H9 (cell line): ENCODE measurements around the gene CMSS1. TPM values are rescaled to one million over a fixed set of nuclear protein-coding genes. Genes with fewer than 3 reads are reported as not detected.

ENCODE experiments used
- DNase-seq: peaks from one replicate; pipeline ENCODE4 v3.0.0-alpha.2; 2017
- H2AFZ ChIP-seq: one replicate; pipeline ENCODE4 v1.6.1; 2013; ENCODE audit warnings: mild to moderate bottlenecking, low read length, control low read depth, moderate library complexity
- H2AK5ac ChIP-seq: 2 replicates; pipeline ENCODE4 v1.6.1; 2013; ENCODE audit warnings: low read length, control low read depth, mixed read lengths; ENCODE audit not compliant: insufficient read length
- H2BK120ac ChIP-seq: one replicate; pipeline ENCODE4 v1.6.1; 2013; ENCODE audit warnings: low read depth, mild to moderate bottlenecking, low read length, control low read depth, inconsistent platforms; ENCODE audit not compliant: poor library complexity, severe bottlenecking
- H2BK12ac ChIP-seq: 2 replicates; pipeline ENCODE4 v1.6.1; 2013; ENCODE audit warnings: low read length, control low read depth, mixed read lengths, low read depth; ENCODE audit not compliant: insufficient read length
- H2BK15ac ChIP-seq: 2 replicates; pipeline ENCODE4 v1.6.1; 2013; ENCODE audit warnings: low read depth, low read length, control low read depth
- H2BK20ac ChIP-seq: one replicate; pipeline ENCODE4 v1.6.1; 2013; ENCODE audit warnings: low read depth, mild to moderate bottlenecking, low read length, control low read depth, inconsistent platforms; ENCODE audit not compliant: poor library complexity, severe bottlenecking
- H2BK5ac ChIP-seq: 2 replicates; pipeline ENCODE4 v1.6.1; 2013; ENCODE audit warnings: low read length, control low read depth, mixed read lengths; ENCODE audit not compliant: insufficient read length
- H3K14ac ChIP-seq: 2 replicates; pipeline ENCODE4 v1.6.1; 2013; ENCODE audit warnings: low read length, control low read depth; ENCODE audit not compliant: insufficient read depth
- H3K18ac ChIP-seq: 2 replicates; pipeline ENCODE4 v1.6.1; 2013; ENCODE audit warnings: low read depth, mild to moderate bottlenecking, mixed read lengths, low read length, control low read depth; ENCODE audit not compliant: insufficient read length
- H3K23ac ChIP-seq: 2 replicates; pipeline ENCODE4 v1.6.1; 2013; ENCODE audit warnings: low read length, control low read depth, mixed read lengths, low read depth; ENCODE audit not compliant: insufficient read length
- H3K23me2 ChIP-seq: 2 replicates; pipeline ENCODE4 v1.6.1; 2013; ENCODE audit warnings: low read depth, mild to moderate bottlenecking, mixed read lengths, low read length, control low read depth; ENCODE audit not compliant: insufficient read length, poor library complexity, severe bottlenecking
- H3K27ac ChIP-seq: 2 replicates; pipeline ENCODE4 v1.5.1; 2013; ENCODE audit warnings: low read length, control low read depth, mixed read lengths, low read depth; ENCODE audit not compliant: insufficient read length
- H3K27me3 ChIP-seq: 2 replicates; pipeline ENCODE4 v1.6.1; 2013; ENCODE audit warnings: low read length, control low read depth, inconsistent platforms; ENCODE audit not compliant: insufficient read depth
- H3K4ac ChIP-seq: 2 replicates; pipeline ENCODE4 v1.6.1; 2013; ENCODE audit warnings: low read depth, mild to moderate bottlenecking, control low read depth, inconsistent platforms, low read length, moderate library complexity
- H3K4me1 ChIP-seq: 2 replicates; pipeline ENCODE4 v1.6.1; 2013; ENCODE audit warnings: low read length, control low read depth, inconsistent platforms; ENCODE audit not compliant: insufficient read depth
- H3K4me2 ChIP-seq: 2 replicates; pipeline ENCODE4 v1.6.1; 2013; ENCODE audit warnings: low read length, control low read depth, mixed read lengths; ENCODE audit not compliant: insufficient read length, insufficient read depth
- H3K56ac ChIP-seq: 2 replicates; pipeline ENCODE4 v1.6.1; 2013; ENCODE audit warnings: low read depth, mild to moderate bottlenecking, mixed read lengths, low read length, control low read depth; ENCODE audit not compliant: insufficient read length
- H3K79me1 ChIP-seq: 2 replicates; pipeline ENCODE4 v1.6.1; 2013; ENCODE audit warnings: low read depth, mild to moderate bottlenecking, moderate library complexity, low read length, control low read depth, inconsistent platforms; ENCODE audit not compliant: insufficient read depth, poor library complexity, severe bottlenecking
- H3K79me2 ChIP-seq: 2 replicates; pipeline ENCODE4 v1.6.1; 2013; ENCODE audit warnings: low read length, control low read depth, inconsistent platforms; ENCODE audit not compliant: insufficient read depth
- H3K9ac ChIP-seq: 2 replicates; pipeline ENCODE4 v1.6.1; 2013; ENCODE audit warnings: low read length, control low read depth, mixed read lengths; ENCODE audit not compliant: insufficient read length; ENCODE audit errors: extremely low read depth
- H3K9me3 ChIP-seq: one replicate; pipeline ENCODE4 v1.6.1; 2013; ENCODE audit warnings: low read depth, low read length, inconsistent platforms; ENCODE audit not compliant: control insufficient read depth
- H3T11ph ChIP-seq: one replicate; pipeline ENCODE4 v1.6.1; 2013; ENCODE audit warnings: mild to moderate bottlenecking, low read length, control low read depth, inconsistent platforms
- H4K20me1 ChIP-seq: one replicate; pipeline ENCODE4 v1.6.1; 2013; ENCODE audit not compliant: control insufficient read depth, insufficient read length, insufficient read depth
- H4K5ac ChIP-seq: 2 replicates; pipeline ENCODE4 v1.6.1; 2013; ENCODE audit warnings: low read depth, mild to moderate bottlenecking, mixed read lengths, low read length, control low read depth; ENCODE audit not compliant: insufficient read length
- H4K8ac ChIP-seq: replicated peaks from 2 replicates; pipeline ENCODE4 v1.6.1; 2013; ENCODE audit warnings: low read length, control low read depth, mixed read lengths, low read depth; ENCODE audit not compliant: insufficient read length
- H4K91ac ChIP-seq: 2 replicates; pipeline ENCODE4 v1.6.1; 2013; ENCODE audit warnings: low read depth, mild to moderate bottlenecking, moderate library complexity, mixed read lengths, low read length, control low read depth; ENCODE audit not compliant: insufficient read length
- H3K27ac Mint-ChIP-seq, 3 experiments: 2 replicates in 2 of 3; 3 replicates in 1 of 3; pipeline ENCODE4 v1.8.0; 2020 to 2021; ENCODE audit warnings: mixed read lengths in 3 of 3, mild to moderate bottlenecking in 1 of 3, moderate library complexity in 1 of 3
- H3K27me3 Mint-ChIP-seq: 2 replicates; pipeline ENCODE4 v1.8.0; 2021; ENCODE audit warnings: low read depth, mild to moderate bottlenecking, moderate library complexity, mixed read lengths
- H3K36me3 Mint-ChIP-seq, 3 experiments: 2 replicates in 2 of 3; 3 replicates in 1 of 3; pipeline ENCODE4 v1.8.0; 2020 to 2021; ENCODE audit warnings: low read depth in 3 of 3, mixed read lengths in 3 of 3; ENCODE audit not compliant: insufficient read depth in 1 of 3
- H3K4me1 Mint-ChIP-seq, 2 experiments: 2 replicates each; pipeline ENCODE4 v1.8.0; 2020; ENCODE audit warnings: mixed read lengths in 2 of 2
- H3K4me3 Mint-ChIP-seq, 2 experiments: 2 replicates in 1 of 2; 3 replicates in 1 of 2; pipeline ENCODE4 v1.8.0; 2020 to 2021; ENCODE audit warnings: mild to moderate bottlenecking in 2 of 2, mixed read lengths in 2 of 2, moderate library complexity in 1 of 2
- H3K9me3 Mint-ChIP-seq, 2 experiments: 2 replicates in 1 of 2; 3 replicates in 1 of 2; pipeline ENCODE4 v1.8.0; 2020; ENCODE audit warnings: mild to moderate bottlenecking in 2 of 2, mixed read lengths in 2 of 2, moderate library complexity in 1 of 2
- WGBS: extraction: QIAGEN DNeasy Blood & Tissue Kit; methylation state at CpG from one replicate; pipeline ENCODE4 v1.1.7; 2013; ENCODE audit warnings: missing lambda C conversion rate, low lambda C conversion rate, mixed read lengths; ENCODE audit not compliant: insufficient read length; ENCODE audit errors: extremely low coverage; 5-methylcytosine and 5-hydroxymethylcytosine counted together
- total RNA-seq: library from RNA; stranded (reverse); gene quantifications from 2 replicates; pipeline ENCODE4 v1.2.1, GENCODE V29; 2021
- TF ChIP-seq, protein P1 (sequence below): fragments of 200-600 bp; sonication (generic); conservative IDR thresholded peaks from 3 replicates; pipeline ENCODE4 v1.8.0; 2021; ENCODE audit warnings: antibody characterized with exemption, mild to moderate bottlenecking

CMSS1 gene
- total RNA-seq, 1 experiment from 2014 or later: 61.8 TPM

DNA sequence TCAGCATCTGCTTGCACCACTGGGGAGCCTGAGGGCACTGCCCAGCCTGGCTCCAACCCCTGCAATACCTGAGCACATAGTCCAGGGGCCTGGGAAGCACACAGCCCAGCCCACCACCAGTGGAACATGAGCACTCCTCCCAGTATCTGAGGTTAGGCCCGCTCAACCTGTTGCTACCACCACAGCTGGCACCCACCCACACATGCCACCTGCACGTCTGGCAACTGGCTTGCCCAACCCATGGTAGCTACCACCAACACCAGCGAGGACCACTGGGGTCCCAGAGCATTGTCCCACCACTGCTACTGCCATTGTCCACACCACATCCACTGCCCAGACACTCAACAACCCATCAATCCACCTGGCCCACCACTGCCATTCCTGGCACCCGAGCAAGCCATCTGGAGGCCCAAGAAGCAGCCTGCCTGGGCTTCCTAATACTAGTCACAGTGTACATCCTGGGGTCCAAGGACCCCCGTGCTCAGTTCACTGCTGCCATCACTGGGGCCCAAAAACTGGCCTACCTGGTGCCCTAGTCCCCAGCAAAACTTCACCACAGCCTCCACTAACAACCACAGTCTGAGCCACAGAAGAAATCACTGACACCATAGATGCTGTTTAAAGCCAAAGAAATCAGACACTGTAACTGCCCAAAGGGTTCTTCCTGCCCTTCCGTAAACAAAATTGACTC, 381.1 kb downstream of the CMSS1 start:
- H3K23me2 ChIP-seq: no peaks in the 10 kb centered on the region
- no peak for DNase-seq
- no peak overlapping the region for H4K5ac ChIP-seq
- H3K18ac ChIP-seq: no peak overlapping the region
- no peaks in the 10 kb centered on the region for H3K79me2 ChIP-seq
- H3K4ac ChIP-seq: no peak overlapping the region
- no peak overlapping the region for H3K9ac ChIP-seq
- Mint-ChIP-seq H3K4me3 (no peak overlapping the region), H3K27me3 (no peaks in the 10 kb centered on the region), H3K36me3 (peaks cover 0 to 5% (median 2%) of the 10 kb centered on the region in 3 experiments; a peak in 3 of 7 replicates), H3K4me1 (peaks cover 0 to 6% of the 10 kb centered on the region in 2 experiments; a peak in 2 of 4 replicates), H3K9me3 (peaks cover 6 to 9% of the 10 kb centered on the region in 2 experiments; a peak in 3 of 5 replicates), H3K27ac (peak overlapping the region in 2 of 3 experiments; percentile 43 to 54; a peak in 2 of 7 replicates)
- H2BK15ac ChIP-seq: no peak overlapping the region
- WGBS: no CpG with 5 or more reads among the region's 6 CpGs
- H3K27me3 ChIP-seq: no peaks in the 10 kb centered on the region
- peak overlapping the region; percentile 39; the same call in 1 of the 2 replicates for H3K14ac ChIP-seq
- no peak overlapping the region for H2AK5ac ChIP-seq
- no peak overlapping the region for H4K8ac ChIP-seq
- H3K79me1 ChIP-seq: no peaks in the 10 kb centered on the region
- H3K4me2 ChIP-seq: no peak overlapping the region
- TF ChIP-seq, protein P1, sequence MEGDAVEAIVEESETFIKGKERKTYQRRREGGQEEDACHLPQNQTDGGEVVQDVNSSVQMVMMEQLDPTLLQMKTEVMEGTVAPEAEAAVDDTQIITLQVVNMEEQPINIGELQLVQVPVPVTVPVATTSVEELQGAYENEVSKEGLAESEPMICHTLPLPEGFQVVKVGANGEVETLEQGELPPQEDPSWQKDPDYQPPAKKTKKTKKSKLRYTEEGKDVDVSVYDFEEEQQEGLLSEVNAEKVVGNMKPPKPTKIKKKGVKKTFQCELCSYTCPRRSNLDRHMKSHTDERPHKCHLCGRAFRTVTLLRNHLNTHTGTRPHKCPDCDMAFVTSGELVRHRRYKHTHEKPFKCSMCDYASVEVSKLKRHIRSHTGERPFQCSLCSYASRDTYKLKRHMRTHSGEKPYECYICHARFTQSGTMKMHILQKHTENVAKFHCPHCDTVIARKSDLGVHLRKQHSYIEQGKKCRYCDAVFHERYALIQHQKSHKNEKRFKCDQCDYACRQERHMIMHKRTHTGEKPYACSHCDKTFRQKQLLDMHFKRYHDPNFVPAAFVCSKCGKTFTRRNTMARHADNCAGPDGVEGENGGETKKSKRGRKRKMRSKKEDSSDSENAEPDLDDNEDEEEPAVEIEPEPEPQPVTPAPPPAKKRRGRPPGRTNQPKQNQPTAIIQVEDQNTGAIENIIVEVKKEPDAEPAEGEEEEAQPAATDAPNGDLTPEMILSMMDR: no peak
- no peak overlapping the region for H3T11ph ChIP-seq
- H4K91ac ChIP-seq: no peak overlapping the region
- H2BK20ac ChIP-seq: no peak overlapping the region
- H3K9me3 ChIP-seq: no peaks in the 10 kb centered on the region
- H4K20me1 ChIP-seq: no peaks in the 10 kb centered on the region
- H3K4me1 ChIP-seq: no peaks in the 10 kb centered on the region; the same call in 1 of the 2 replicates
- H2BK120ac ChIP-seq: no peak overlapping the region
- no peak overlapping the region for H2AFZ ChIP-seq
- no peak overlapping the region for H3K27ac ChIP-seq
- H3K23ac ChIP-seq: no peak overlapping the region
- H2BK12ac ChIP-seq: no peak overlapping the region
- no peak overlapping the region for H2BK5ac ChIP-seq
- no peak overlapping the region for H3K56ac ChIP-seq
